GM19239 (cell line): ENCODE data around the gene NDST3.

ENCODE experiments used
- DNase-seq: peaks from one replicate; pipeline ENCODE4 v3.0.0; 2011; ENCODE audit warnings: low spot score; ENCODE audit not compliant: insufficient read length
- FAIRE-seq: peaks from 2 replicates; lab custom pipeline; 2011; peaks lifted over from hg19 to GRCh38; lab: Jason Lieb, UNC

NDST3 gene

GRCh38 chr4:118171381-118171780 is 137.1 kb downstream of the NDST3 start:
- FAIRE-seq = no peak
- DNase-seq = no peak

DNA sequence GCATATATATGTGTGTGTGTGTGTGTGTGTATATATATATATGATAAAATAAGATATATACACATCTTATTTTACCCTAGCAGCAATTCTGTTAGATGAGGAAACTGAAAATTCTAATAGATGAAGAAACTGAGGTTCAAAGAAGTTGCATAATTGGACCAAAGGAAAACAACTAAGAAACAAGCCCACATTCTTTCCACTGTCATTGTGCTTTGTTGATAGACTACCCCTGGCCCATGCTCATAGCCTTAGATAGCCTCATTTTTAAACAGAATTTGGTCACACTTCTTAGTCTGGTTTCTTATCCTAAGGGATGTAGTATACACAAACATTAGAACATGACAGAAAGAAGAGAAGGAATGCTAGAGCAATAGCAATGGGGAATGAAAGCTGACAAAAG is 138.8 kb downstream of the NDST3 start:
- DNase-seq (no peak), FAIRE-seq (no peak)

DNA sequence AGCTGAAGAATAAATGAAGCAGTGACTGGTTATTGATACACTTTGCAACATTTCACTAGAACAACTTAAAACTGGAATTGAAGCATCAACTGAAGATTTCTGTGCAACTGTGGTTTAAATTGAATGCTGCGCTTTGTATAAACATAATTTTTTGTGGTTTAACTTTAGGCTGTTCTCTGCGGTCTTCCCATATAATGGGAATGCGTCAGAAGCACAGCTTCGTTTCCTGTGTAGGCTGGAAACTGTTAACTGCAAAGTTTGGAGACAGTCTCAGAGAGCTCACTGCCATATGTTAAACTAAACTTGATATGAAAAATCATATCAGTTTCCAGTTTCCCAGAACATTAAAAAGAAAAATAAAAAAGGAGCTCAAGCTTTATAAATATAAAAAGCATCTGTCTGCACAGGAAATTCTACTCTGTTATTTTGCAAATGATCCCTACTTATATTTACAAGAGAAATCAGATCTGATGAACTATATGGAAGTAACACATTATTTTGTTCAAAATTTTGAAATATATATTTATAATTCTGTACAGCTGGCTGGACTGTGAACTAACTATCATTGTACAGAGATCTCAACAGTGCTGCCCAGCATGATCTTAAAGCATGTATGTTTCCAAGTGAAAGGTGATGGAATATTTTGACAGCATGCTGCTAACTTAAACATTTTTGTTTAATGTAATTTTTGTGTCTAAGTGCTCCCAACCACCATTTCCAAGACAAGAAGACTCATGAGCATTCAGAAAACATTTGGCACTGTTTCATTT is 139.9 kb downstream of the NDST3 start:
- no peak for DNase-seq
- no peak for FAIRE-seq

GRCh38 chr4:118175506-118175905 is 141.2 kb downstream of the NDST3 start:
- FAIRE-seq (no peak), DNase-seq (no peak)

DNA sequence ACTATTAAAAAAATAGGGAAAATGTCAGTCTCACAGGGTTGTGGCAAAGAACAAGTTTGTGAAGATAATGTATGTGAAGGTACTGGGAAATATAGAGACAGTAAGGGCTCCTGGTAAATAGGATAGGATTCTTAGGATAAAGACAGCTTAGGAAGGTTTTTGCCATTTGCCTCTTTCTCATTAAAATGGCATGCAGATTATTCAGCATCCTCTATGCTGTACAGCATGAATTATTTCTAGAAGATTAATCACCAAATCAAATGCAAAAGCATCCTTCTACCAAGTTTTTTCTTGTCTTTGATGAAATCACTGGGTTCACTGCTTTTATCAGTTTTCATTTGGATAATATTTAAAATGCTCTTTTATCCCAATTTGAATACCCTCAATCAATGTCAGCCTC is 142.8 kb downstream of the NDST3 start:
- FAIRE-seq (no peak), DNase-seq (no peak)

DNA sequence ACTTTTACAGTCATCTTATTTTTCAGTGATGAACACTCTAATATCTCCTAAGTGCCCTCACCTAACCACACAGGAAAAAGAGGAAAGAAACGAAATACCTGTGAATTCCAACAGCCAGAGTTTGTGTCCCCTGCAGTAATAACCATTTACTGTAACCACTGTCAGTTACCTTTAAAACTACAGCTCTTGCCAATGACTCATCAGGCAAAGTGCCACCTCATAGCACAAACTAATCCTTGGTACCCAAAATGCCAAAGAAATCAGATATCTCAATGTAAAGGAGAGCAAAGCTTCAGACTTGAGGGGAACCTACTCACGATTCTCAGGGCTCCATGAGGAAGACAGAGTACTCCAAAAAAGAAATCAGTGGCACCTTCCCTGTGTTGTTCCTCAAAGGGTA is 146.5 kb downstream of the NDST3 start:
- FAIRE-seq = no peak

DNA sequence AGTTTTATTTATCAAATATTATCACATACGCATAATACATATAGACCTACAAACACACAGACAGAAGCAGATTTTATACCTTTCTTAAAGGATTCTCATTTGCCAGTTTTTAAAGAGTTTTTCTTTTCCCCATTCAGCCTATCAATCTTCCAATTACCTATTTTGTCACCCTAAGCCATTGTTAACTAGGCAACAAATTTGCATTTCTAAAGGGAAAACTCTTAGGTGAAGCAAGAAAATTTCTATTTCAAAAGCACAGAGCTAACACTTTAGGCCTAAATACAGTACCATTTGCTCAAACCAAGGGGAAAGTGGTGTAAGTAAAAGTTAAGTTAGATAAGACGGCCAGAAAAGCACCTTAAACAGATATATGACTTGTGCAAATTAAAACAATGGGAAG is 156.6 kb downstream of the NDST3 start:
- FAIRE-seq (no peak), DNase-seq (no peak)

More for the DNA sequence above, 146.5 kb downstream of the NDST3 start:
- DNase-seq = no peak

- DNase-seq (no peak), FAIRE-seq (no peak)
Measured at GRCh38 chr4:118193421-118193820, 159.1 kb downstream of the NDST3 start.

GRCh38 chr4:118206627-118207026 is 172.3 kb downstream of the NDST3 start:
- no peak for DNase-seq
- no peak for FAIRE-seq

GRCh38 chr4:118213101-118213500 is 178.8 kb downstream of the NDST3 start:
- no peak for DNase-seq
- no peak for FAIRE-seq

DNA sequence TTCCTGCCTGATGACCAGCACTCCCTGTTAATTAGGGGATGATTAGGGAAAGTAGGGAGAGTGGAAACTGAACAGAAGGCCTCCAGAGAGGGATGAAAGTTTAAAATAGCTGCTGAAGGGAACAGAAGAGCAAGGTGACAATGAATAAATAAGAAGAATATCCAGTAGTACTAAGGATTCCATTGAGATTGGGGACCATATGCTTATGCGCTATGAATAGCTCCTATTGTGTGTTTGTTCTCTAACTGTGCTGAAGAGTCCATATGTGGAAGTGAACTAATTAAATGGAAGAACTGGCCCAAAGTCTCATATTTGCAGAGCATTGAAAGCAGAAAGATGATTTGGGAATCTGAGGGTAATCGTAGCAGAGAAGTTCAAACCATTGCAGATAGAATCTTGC is 181.5 kb downstream of the NDST3 start:
- no peak for DNase-seq
- no peak for FAIRE-seq

DNA sequence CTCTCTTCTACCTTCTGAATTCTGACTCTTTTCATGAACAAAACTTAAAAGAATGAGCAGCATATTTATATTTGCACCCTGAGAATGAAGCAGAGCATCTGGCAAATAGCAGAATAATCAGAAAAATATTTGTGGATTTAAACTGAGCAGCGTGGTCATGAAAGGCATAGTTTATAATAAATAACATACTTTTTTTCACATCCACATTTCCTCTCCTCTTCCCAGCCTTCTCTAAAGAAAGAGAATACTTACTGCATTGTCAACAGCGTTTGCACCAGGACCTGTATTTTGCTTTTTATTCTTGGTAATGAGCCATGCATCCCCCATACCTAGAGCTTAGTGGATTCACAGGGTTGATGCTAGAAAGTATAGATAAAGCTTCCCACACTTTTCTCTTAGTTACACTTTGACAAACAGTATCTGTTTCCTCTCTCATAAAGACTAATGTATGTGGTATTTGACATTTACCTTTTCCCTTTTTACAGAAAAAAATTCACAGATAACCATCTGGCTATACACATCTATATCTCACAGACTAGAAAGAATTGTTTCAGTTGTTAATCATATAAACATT is 187.0 kb downstream of the NDST3 start:
- DNase-seq (no peak), FAIRE-seq (no peak)

DNA sequence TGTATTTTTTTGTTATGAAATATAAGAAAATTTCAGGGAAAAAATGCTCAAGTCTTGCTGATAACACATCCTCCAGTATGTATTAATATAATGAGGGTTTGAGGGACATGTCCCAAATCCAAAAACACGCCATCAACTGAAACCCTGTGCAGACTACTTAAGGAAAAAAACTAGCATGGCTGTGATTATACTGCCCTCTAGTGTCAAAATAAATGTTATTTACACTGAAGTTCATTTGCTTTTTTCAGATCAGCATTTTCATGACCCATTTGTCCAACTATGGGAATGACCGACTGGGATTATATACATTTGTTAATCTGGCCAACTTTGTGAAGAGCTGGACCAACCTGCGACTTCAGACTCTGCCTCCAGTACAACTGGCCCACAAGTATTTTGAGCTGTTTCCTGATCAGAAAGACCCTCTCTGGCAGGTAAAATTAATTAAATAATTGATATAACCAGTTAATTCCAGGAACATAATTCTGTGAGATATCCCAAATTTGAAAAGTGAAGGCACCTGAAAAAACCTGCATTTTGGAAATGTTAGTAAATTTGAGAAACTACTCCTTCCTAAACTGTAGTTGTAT is 190.1 kb downstream of the NDST3 start:
- DNase-seq = no peak
- peak; percentile 77 for FAIRE-seq

GRCh38 chr4:118225511-118225910 is 191.2 kb downstream of the NDST3 start:
- no peak for FAIRE-seq
- no peak for DNase-seq

GRCh38 chr4:118226311-118227010 is 192.2 kb downstream of the NDST3 start:
- FAIRE-seq (no peak), DNase-seq (no peak)

DNA sequence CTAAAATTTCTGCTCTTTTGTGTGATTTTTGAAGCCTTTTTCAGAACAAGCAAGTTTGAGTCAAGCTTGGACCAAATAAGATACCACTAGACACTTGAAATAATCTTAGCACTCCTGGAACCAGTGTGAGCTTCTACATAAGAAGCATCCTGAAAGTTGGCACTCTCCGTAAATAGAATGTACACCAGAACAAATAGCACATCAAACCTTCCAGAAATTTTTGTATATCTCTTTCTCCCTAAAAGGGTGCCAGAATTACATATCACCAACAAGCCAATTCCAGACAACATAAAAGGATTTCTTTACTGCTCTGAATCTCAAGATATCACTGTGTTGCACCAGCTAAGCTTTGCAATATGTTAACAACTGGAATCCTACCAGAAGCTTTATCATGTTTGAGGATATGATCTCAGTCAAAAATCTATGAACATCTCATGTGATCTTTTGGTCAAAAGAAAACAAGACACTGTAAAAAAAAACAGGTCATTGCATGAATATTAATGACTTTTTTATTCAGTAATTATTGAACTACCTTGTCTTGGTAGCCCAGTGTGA is 201.4 kb downstream of the NDST3 start:
- no peak for DNase-seq
- FAIRE-seq = no peak

DNA sequence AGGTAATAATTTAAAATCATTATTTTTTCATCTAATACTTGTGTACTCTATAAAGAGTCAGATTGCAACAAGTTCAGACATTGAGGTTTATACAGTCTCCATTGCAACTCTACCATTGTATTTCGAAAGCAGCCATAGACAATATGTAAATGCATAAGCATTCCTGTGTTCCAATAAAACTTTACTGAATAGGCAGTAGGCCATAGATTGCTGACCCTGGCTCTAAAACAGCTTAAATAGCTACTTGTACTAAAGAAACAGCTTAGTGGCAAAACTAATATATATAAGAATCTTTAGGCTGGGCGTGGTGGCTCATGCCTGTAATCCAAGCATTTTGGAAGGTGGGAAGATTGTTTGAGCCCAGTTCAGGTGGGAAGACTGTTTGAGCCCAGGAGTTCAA is 203.2 kb downstream of the NDST3 start:
- FAIRE-seq (no peak), DNase-seq (no peak)

- DNase-seq (no peak), FAIRE-seq (no peak)
Measured at GRCh38 chr4:118249890-118250289, 215.6 kb downstream of the NDST3 start.

GRCh38 chr4:118254368-118254767 is 220.1 kb downstream of the NDST3 start:
- DNase-seq = no peak
- no peak for FAIRE-seq

- DNase-seq (no peak), FAIRE-seq (no peak)
Measured at GRCh38 chr4:118259111-118259510, 224.8 kb downstream of the NDST3 start.

DNA sequence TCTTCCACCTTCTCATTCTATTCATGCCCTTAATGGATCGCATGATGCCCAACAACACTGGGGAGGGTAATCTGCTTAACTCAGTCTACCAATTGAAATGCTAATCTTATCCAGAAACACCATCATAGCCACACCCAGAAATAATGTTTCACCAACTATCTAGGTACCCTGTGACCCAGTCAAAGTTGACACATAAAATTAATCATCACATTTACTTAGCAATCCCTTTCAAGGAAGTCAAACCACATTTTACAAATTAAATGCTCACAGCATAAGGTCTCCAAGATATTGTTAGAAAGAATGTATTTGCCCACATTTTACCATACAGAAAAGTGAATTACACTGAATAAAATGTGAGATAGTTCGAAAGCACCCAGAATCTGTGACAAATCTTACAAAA is 226.0 kb downstream of the NDST3 start:
- peak; percentile 47 for FAIRE-seq
- DNase-seq = no peak
